GM21825 (cell line): Measurements from ENCODE around the gene FBXO46.
"Not testable (repeated sequence)": the region's sequence is repeated elsewhere in the genome, so short reads cannot be mapped to it uniquely, and the experiment has no call there.

ENCODE experiments used
- ATAC-seq: cut with Tn5 transposase; IDR thresholded peaks from one replicate; pipeline ENCODE4 v1.9.1; 2021; ENCODE audit warnings: mild to moderate bottlenecking, moderate library complexity; ENCODE audit not compliant: unreplicated experiment

FBXO46 gene

DNA sequence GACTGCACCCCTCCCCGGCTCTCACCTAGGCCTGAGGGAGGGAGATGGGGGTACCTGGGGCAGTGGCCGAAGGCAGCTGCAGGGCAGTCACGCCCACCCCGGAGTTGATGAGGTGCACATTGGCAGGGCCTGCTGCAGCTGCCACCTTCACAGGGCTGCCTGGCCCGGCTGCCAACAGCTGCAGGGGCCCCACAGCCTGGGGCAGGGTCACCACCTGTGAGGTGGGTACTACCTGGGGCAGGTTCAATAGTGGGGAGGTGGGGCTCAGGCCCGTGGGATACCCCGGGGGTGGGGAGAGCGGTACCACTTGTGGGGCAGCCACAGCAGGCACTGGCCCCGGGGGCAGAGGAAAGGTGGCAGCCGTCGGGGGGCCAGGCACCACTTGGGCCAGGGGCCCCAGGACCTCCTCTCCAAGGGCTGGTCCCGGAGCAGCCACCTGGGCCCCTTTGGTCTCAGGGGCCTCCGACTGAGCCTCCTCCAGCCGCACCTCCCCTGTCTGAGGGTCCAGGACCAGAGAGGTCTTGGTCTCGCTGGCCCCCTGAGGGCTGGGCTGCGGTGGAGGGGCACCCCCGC is 35.7 kb upstream of the FBXO46 start:
- no peak for ATAC-seq

DNA sequence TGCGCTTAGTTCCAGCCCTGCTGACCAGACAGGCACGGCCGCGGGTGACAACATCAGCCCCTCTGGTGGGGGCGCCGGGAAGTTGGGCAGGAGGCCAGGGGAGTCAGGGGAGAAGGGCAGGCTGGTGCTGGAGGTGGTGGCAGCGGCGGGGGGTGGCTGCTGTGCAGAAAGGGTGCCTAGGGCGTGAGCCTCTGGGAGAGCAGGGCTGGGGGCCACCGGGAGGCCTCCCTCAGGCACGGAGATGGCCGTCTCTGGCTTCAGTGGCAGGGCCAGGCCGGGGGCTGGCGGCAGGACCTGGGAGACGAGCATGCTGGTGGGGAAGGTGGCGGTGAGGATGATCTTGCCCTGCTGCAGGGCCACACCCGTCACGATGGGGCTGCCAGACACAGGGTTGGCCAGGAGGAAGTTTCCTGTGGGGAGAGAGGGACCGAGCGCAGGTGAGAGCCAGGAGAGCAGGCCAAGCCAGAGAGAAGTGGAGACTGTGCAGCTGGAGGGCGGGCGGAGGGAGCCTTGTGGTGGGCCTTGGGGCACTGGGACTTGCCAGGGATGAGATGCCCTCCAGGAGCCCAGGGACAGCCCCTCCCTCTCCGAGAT is 35.1 kb upstream of the FBXO46 start:
- no peak for ATAC-seq

DNA sequence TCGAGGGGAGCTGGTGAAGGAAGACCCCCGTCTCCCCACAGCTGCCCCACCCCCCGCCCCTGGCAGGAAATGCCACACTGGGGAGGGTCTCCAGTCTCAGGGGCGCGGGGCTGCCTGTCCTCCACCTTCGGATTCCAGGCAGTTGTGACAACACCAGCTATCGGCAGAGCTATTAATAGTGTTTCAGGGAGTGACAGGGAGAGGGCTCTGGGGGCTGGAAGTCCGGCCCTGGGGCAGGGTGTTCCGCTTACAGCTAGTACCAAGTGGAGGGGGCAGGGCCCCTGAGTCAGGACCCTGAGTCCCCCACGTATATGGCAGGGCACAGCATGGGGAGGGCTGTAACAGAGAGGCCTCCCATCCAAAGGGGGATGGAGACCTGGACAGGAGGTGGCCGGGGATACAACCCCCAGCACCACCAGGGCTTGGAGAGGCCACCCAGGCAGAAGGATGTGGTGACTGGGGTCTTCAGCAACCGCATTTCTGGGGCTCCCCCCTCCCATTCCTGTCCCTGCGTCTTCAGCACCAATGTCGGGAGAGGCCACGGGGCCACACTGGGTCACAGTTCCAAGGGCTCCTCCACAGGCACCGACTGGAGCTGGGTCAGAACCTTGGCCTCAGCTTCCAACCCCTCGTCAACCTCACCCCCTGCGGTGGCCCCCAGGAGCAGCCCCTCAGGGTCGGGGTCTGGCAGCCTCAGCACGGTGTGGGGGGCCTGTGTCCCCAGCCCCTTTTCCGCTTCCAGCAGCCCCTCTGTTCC is 34.4 kb upstream of the FBXO46 start:
- ATAC-seq, result no peak

DNA sequence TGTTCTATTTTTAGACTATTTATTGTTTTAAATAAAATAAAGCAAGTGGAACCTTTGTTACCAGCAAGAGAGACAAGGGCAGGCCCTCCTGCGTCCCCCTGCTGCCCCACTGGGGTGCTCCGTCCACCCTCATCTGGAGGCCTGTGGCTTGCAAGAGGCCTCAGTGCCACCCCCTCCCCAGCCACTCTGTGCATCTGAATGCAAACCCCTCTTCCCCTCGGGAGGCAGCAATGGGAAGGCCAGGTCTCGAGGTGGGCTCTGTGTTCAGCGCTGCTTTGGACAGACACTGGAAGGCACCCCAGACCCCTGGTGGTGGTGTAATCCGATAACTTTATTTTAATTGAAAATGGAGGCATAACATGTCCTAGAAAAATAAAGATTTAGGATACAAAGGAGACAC is 33.8 kb upstream of the FBXO46 start:
- no peak for ATAC-seq

DNA sequence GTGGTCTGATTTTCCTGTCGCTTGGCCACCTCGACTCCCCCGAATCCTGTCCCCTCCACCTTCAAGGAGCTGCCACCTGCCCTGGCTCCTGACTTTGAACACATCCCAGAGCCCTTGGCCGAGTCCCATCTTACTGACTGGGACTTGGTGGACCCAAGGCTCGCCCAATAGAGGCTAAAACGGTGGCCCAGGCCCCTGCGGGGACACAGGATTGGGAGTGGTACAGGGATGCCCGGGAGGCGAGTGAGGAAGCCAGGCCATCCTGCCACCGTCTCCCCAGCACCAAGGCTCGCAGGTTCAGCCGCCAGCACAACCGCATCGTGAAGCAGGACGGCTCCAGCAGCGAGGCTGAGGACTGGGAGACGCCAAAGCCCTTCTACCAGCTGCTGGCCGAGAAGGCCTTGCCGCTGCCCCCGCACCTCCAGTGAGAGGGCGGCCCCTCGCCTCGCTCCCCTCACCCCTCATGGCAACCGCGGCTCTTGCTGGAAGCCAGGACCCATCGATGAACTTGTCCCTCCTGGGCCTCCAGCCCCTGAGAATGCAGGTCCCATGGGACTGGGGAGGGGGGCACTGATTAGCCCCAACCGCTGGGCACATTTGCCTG is 33.1 kb upstream of the FBXO46 start:
- no peak for ATAC-seq

DNA sequence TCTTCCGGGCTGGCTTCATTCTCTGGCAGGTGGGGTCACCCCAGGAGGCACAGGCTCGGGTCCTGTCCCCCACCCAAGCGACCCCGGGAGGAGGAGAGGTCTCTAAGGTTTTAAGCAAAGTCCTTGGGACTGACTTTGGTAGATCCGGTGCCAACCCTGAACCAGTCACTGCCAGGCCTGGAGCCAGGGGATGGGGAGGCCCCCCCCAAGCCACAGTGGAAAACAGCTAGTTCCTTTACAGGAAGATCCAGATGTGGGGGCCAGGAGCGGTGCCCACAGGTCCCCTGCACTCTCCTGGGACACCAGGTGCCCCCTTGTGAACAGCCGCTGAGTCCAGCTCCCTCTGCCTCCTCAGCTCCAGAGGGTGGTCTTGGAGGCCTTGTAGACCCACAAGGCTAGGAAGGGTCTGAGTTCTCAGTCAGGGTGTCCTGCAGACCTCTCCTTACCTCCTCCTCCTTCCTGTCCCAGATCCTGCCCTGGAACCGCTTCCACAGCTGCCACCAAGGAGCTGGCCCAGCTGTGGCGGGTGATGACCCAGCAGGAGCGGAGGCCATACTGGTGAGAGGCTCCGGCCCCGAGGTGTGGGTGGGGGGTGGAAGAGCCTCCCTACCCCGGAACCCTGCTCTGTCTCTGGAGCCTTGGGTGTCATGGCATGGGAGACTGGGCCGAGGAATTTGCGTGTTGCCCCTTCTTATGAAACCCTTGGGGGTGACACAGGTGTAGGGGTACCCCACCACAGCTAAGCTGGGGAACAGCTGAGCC is 32.4 kb upstream of the FBXO46 start:
- ATAC-seq, result no peak

DNA sequence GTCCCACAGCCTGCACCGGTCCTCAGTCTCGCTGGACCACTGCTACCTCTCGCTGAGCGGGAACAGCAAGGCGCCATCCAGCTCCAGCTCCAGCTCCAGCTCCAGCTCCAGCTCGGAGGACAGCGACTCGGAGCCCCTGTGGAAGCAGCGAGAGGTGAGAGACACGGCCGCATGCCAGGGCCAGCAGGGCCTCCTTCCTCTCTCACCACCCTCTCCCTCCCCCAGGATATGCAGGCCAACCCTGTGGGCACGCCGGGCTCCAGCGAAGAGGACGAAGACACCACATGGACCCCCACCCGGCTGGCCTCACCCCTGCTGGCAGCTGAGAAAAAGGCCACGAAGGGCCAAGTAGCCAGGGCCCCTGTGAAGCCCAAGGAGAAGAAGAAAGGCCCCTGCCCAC is 31.0 kb upstream of the FBXO46 start:
- no peak for ATAC-seq

DNA sequence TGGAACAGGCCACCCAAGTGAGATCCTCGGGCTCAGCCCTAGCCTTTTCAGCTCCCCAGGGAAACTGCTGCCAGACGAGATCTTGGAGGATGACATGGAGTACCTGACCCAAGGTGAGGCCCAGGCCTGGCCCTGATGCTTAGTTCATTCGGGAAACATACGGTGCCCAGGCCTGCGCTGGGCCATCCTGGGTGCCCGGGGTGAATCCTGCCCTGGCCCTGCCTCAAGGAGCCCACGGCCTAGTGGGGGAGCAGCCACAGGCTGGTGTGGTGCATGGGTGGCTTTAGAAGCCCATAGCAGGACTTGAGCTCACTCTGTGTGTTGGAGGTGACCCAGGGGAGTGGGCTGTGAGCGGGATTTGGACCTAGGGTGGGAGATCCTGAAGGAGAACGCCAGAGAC is 28.2 kb upstream of the FBXO46 start:
- ATAC-seq, result no peak

DNA sequence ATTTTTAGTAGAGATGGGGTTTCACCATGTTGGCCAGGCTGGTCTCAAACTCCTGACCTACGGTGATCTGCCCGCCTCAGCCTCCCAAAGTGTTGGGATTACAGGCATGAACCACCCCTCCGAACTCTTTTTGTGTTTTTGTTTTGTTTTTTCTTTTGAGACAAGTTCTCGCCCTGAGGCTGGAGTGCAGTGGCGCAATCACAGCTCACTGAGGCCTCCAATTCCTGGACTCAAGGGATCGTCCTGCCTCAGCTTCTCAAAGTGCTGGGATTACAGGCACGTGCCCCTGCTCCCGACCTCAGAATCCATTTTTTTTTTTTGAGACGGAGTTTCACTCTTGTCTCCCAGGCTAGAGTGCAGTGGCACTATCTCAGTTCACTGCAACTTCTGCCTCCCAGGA is 27.0 kb upstream of the FBXO46 start:
- ATAC-seq, result no peak

DNA sequence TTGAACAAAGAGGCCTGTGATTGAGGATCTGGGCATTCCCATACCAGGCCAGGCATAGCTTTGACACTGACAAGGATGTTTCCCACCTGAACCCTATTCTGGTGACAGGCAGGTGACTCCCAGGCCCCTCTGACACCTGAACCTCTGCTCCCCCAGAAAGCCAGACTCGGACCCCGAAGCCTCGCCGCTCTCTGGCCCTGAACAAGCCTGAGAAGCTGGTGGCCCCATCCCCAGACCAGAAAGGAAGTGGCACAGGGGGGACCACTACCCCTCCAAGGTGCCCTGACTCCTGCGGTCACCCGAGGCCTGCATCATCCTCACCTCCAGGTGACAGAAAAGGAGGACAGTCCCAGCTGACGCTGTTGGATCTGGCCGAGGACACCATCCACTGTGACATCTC is 23.6 kb upstream of the FBXO46 start:
- no peak for ATAC-seq

DNA sequence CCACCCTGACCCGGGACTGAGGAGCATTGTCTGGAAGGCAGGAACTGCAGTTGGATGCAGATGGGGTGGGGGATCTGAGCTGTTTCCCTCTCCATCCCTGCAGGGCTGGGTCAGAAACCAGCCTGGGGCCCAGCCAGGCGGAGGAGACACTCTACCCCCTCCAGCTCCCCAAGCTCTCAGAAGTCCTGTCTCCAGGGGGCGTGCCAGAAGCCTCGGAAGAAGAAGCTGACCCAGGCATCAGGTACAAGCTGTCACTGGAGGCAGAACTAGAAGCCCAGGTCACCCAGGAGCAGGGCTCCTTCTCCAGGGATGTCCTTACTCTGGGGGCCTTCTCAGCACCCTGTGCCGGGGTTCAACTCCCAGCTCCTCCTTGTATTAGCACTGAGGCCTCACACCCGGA is 22.9 kb upstream of the FBXO46 start:
- ATAC-seq, result no peak

DNA sequence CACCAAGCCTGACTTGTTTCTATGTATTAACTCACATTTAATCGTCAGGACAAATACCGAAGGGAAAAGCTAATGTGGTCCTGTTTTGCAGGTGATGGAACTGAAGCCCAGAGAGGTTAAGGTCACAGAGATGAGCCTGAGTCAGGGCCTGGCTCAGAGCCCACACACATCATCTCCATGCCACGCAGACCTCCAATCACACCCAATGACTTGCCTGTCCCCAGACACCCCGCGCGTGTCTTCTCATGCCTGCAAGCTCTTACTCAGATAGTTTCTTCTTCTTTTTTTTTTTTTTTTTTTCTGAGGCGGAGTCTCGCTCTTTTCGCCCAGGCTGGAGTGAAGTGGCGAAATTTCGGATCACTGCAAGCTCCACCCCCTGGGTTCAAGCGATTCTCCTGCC is 21.9 kb upstream of the FBXO46 start:
- ATAC-seq, result no peak

DNA sequence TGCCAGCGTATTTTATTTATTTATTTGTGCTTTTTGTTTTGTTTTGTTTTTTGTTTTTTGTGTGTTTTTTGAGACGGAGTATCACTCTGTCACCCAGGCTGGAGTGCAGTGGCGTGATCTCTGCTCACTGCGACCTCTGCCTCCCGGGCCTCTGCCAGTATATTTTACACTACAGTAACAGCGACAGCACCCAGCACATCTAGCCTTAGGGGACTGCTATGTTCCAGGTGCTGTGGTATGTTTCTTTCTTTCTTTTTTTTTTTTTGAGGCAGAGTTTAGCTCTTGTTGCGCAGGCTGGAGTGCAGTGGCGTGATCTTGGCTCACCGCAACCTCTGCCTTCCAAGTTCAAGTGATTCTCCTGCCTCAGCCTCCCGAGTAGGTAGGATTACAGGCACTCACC is 20.8 kb upstream of the FBXO46 start:
- ATAC-seq, result not testable (repeated sequence)

DNA sequence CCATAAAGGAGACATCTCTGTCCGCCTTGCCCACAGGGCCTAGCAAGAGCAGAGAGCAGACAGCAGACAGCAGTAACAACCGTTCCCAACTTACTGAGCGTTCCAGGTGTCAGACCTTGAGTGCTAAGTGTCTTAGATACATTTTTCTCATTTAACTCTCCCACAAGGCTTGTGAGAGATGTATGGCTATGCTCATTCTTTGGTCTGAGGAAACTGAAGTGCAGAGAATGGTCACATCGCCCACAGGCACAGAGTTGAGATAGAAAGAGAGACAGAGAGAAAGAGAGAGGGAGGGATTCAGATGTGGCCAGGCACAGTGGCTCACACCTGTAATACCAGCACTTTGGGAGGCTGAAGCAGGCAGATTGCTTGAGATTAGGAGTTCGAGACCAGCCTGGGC is 16.8 kb upstream of the FBXO46 start:
- ATAC-seq, result no peak

DNA sequence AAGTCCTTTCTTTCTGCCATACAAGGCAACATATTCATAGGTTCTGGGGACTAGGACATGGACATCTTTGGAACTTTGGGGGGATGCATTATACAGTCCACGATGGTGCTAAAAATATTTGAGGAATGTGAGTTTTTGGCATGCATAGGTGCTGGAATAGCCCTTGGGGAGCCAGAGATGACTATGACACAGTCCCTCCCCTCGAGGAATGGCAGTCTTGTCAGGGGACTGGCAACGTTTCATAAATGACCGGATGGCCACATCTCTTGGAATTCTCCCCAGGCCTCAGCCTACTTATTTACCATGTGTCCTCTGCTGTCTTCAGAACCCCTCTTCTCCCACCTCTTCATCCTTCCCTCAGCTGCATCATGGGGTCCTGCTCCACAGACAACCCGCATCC is 16.2 kb upstream of the FBXO46 start:
- ATAC-seq, result no peak

DNA sequence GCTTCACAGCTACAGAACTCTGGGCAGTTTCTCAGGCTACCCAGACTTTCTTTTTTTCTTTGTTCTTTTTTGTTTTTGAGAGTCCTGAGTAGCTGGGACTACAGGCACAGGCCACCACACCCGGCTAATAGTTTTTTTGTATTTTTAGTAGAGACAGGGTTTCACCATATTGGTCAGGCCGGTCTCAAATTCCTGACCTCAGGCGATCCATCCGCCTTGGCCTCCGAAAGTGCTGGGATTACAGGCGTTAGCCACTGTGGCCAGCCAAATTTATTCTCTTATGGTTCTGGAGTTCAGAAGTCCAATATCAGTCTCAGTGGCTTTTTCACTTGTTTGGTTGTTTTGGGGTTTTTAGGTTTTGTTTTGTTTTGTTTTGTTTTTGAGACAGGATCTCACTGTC is 14.9 kb upstream of the FBXO46 start:
- no peak for ATAC-seq

DNA sequence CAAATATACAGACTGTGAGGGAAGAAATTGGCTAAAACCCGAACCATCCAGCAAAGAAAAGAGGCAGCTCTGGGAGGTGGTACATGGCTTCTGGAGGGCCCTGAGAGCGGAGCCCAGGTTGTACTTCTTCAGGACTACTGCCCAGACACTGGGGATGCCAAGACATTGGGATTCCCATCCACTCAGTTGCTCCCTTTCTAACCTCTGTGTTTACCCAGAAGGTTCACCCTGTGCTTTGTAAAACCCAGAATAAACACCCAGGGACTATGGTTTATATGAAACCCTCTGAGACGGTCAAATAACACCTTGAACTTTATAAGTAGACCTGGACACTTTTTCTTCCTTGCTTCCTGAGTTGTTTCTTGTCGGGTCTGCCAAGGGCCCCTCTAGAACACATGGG is 12.3 kb upstream of the FBXO46 start:
- ATAC-seq, result no peak

DNA sequence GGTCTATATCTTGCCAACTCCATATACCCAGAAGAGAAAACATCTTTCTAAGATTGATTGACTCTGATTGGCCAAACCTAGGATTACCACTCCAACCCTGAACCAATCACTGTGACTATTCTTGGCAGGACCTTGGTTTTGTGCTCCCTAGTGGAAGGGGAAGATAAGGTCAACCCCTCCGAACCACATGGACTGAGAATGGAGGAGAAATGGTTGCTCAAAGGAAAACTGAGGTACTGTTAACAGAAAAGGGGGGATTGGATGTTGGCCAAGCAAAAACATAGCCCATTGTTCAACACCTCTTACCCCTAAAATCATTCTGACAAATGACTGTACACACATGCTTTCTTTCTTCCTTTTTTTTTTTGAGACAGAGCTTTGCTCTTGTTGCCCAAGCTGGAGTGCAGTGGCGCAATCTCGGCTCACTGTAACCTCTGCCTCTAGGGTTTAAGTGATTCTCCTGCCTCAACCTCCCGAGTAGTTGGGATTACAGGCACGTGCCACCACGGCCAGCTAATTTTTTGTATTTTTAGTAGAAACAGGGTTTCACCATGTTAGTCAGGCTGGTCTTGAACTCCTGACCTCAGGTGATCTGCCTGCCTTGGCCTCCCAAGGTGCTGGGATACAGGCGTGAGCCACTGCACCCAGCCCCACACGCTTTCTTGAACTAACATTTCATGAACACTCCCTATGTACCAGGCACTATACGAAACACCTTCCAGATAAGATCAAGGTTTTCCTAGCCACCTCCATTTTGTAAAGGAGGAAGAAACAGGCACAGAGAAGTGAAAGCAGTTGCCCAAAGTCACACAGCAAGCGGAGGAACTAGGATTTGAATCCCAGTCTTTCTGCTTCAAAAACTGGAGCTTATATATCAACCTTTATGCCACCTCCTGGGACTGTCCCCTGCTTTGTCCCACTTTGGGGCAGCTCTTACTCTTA is 9.1 kb upstream of the FBXO46 start:
- ATAC-seq, result no peak

DNA sequence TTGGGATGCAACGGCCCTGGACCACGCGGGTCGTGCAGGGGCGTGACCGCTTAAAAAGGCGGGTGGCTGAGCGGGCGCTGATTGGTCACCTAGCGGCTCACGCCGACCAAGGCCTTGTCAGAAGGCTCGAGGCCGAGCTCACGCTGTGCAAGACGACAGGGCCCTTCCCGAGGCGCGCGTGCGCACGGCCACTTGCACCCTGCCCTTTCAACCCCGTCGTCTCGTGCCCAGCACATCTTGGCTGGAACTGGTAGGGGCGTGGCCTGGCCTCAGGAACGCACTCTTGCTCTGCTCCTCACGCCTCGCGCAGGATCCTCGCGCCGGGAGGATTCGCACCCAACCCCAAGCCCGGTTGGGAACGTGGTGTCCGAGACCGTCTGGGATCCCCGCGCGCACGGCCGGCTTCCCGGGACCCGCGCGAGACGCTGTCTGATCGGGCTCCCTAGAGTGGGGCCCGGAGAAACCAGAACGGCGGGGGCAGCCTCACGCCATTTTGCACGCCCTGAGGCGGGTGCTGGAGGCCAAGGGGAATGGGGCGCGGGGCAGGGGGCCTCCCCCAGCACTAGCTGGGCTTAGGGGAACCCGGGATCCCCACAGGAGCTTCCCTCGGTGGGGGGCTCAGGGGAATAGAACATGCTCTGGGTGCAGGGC is 2.6 kb upstream of the FBXO46 start, which contains the start of gene MEIOSIN:
TSS of gene MEIOSIN (plus strand) at position 280 of the 651 bp plus-strand sequence. CDS start 1,938 bp downstream, outside the sequence.
- no peak for ATAC-seq
